HG03103 (cell line): ENCODE data around the gene TLR2.

ENCODE experiments used
- ATAC-seq: cut with Tn5 transposase; IDR thresholded peaks from one replicate; pipeline ENCODE4 v1.9.1; 2021; ENCODE audit warnings: low read depth; ENCODE audit not compliant: unreplicated experiment

The TLR2 gene, protein sequence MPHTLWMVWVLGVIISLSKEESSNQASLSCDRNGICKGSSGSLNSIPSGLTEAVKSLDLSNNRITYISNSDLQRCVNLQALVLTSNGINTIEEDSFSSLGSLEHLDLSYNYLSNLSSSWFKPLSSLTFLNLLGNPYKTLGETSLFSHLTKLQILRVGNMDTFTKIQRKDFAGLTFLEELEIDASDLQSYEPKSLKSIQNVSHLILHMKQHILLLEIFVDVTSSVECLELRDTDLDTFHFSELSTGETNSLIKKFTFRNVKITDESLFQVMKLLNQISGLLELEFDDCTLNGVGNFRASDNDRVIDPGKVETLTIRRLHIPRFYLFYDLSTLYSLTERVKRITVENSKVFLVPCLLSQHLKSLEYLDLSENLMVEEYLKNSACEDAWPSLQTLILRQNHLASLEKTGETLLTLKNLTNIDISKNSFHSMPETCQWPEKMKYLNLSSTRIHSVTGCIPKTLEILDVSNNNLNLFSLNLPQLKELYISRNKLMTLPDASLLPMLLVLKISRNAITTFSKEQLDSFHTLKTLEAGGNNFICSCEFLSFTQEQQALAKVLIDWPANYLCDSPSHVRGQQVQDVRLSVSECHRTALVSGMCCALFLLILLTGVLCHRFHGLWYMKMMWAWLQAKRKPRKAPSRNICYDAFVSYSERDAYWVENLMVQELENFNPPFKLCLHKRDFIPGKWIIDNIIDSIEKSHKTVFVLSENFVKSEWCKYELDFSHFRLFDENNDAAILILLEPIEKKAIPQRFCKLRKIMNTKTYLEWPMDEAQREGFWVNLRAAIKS

DNA sequence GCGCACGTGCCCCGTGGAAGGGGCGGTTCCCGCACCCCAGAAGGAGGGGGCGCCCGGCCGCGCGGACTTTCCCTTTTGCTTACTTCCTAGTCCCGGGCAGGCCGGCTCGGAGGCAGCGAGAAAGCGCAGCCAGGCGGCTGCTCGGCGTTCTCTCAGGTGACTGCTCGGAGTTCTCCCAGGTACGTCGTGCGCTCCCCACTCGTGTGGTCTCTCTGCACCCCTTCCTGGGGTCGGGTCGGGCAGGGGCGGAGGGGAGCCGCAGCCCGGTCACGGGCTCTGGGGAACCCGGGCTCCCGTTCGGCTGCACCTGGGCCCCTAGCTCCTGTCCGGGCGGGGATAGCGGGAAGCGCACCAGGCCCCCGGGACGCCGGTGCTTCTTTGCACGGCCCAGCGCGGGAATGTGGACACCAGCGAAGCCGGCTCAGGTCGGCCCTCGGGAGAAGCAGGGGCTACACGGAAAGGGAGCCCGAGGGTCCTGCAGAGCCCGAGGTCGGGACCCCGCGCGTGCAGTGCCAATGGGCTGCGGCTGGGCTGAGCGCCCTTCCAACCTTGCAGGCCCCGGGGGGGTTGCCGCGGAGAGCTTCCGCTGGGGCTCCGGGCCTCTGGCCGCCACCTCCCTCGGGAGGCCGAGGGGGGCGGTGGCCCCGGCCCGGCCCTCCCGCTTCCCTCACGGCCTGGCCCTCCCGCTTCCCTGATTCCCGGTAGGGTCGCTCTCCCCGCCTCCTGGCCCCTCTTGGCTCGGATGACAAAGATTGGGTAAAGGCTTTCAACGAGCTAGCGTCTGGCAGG is at the start of gene TLR2:
Gene TLR2 (plus strand): TSS at position 99 of the 789 bp plus-strand sequence. CDS start 18,628 bp downstream, outside the sequence.
- ATAC-seq, result peak; percentile 92

DNA sequence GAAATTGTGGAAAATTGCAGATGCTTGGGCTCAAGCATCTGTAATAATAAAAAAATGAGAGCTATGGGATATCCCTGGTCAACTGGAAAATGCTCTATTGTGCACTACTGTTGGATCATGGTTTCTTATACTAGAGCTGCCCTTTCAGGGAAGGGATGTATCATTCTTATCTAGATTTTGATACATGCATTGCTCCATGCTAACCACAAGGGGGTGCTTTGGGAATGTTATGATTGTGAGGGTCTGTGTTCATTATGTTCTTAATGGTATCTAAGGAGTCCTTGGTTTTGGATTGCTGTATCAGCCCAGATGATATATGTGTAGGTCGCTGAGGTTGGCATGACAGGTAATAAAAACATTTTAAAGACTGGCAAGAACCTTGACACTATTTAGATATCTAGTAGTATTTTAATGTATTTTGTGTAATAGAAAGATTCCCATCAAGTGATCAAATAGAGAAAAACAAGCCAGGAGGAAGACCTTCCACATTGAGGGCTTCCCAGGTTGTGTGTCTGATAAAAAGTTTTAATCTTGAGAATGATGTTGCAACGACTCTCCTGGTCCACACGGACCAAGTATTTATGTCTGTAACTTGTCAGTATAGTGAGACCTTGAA is 49.2 kb upstream of the TLR2 start:
- ATAC-seq, result no peak

DNA sequence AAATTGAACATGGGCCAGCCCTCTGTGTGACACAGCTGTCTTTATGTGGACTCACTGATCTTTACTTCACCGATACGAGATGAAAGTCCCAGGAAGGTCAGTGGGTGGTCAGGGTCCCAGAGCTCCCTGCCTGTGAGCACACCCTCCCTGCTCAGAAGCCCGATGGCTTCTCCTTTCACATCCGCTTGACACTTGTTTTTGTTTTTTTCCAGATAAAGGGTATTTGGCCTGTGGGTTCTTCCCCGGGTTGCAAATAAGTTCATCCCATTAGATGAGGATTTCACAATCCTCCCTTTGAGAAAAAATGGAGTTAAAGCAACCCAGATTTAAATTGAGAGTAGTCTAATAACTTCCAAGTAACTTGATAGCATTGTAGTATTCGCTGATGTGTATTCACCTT is 48.2 kb upstream of the TLR2 start:
- no peak for ATAC-seq

DNA sequence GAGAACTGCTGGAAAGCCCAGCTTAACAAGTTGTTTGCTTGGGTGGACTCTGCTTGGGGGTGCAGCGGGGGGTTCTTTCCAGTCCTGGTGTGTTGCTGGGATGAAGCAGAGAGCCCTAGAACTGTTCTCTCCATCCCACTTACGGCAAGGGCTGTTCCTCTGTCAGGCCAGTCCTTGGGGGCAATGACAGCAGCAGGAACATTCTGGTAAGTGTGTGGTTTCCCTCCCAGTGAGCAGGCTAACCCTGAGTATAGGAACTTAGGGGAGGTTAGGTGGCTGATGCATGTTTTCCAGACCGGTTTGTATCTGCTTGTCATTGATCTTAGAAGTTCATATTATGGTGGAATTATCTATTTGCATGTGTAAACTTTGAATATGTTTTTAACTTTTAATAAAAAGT is 46.9 kb upstream of the TLR2 start:
- no peak for ATAC-seq

DNA sequence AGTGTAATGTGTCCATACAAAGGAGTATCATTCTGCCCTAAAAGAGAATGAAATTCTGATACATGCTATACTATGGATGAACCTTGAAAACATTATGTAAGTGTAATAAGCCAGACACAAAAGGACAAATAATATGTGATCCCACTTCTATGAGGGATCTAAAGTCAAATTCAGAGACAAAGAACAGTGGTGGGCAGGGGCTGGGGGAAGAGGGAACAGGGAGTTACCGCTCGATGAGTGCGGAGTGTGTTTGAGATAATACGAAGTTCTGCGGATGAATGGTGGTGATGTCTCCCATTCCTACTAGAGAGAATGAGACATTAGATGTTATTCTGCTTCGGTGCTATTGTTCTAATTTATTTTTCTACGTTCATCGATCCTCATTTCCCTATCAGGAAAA is 46.1 kb upstream of the TLR2 start:
- no peak for ATAC-seq

DNA sequence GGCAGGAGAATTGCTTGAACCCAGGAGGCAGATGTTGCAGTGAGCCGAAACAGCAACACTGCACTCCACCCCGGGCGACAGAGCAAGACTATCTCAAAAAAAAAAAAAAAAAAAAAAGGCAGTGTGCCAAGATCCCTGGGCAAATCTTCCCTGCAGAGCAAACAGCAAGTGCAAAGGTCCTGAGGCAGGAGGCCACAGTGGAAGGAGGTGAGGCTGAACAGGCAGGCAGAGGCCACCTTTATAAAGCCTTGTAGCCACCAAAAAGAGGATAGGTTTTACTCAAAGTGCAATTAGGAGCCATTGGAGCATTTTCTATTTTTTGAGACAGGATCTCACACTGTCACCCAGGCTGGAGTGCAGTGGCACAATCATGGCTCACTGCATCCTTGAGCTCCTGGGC is 45.1 kb upstream of the TLR2 start:
- ATAC-seq, result no peak

DNA sequence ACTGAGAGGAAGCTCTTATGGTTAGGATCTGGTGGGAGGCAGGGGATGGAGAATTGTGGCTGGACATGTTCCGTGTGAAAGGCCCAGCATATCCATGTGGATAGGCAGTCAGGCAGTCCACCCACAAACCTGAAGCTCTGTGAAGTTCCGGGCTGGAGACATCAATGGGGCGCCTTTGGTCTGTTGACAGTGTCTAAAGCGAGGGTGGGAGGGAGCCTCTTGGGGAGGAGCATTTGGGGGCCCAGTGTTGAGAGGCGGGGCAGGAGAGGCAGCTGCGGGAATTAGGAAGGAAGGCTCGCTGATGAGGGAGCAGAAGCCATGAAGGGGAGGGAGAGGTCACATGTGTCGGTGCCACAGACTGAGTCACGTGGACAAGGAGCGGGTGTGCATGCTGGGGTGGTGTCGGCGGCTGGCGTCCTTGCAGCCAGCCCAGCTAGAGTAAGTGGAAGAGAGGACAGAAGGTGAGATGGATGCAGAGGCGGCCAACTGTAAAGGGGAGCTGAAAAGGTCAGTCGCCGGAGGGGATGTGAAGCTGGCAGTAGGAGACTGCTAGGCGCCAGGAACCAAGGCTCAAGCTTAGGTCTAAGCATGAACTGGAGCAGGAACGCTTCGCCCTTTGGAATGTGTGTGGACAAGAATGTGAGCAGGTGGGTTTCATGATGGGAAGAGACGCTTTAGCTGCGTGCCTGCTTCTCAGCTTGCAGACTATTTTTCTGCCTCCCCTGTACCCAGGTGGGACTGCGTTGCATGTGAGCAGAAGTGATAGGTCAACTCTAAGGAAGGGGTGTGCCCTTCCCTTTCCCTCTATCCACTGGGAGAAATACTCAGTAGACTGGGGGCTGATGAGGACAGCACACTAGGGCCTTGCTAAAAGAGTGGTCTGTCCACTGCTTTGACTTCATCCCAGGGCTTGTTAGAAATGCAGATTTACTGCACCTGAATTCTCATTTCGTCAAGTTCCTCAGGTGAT is 44.0 kb upstream of the TLR2 start:
- no peak for ATAC-seq

DNA sequence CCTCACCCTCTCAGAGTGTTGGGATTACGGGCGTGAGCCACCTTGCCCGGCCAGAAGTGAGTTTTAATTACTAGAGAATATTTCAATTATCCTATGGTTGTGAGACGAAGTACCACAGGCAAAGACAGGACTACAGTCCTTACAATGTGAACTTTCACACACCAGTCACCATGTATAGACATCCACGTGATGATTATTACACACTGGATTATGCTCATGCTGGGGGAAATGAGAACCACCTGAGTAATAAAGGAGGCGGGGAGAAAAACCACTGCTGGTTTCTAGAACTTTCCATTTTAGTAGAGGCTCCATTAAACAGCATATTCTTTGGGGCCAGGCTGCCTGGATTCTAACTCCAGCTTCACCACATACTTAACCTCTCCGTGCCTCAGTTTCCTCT is 42.5 kb upstream of the TLR2 start:
- ATAC-seq, result no peak

DNA sequence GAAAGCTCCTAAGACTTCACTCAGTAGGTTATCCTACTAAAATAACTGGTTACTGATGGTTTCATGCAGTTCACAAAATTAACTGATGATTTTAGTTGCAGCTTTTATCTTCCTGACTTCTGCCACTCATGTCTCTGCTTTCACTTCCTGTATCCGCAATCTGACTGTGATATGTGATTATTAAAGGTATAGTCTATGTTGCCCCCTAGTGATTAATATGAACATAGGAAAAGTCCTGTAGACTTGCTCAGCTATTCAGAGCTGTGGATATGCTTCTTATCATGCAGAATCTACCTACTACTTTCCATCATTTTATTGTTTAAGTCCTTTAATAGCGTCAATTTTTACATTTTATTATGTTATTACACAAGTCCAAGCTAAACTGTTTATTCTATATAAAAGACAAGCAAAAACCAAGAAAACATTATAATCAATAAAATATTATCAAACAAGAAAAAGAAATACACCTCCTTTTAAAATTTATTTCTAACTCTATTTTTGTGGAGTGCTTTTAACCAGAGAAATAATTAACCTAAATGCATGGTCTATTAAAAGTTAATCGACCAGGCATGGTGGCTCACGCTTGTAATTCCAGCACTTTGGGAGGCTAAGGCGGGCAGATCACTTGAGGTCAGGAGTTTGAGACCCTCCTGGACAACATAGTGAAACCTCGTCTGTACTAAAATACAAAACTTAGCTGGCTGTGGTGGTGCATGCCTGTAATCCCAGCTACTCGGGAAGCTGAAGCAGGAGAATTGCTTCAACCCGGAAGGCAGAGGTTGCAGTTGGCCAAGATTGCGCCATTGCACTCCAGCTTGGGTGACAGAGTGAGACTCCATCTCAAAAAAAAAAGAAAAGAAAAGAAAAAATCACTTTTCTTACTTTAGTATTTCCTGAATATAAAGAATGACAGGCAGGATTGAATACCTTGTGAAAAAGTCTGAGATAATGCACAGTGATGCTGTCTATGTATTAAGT is 40.4 kb upstream of the TLR2 start:
- ATAC-seq, result peak; percentile 88

DNA sequence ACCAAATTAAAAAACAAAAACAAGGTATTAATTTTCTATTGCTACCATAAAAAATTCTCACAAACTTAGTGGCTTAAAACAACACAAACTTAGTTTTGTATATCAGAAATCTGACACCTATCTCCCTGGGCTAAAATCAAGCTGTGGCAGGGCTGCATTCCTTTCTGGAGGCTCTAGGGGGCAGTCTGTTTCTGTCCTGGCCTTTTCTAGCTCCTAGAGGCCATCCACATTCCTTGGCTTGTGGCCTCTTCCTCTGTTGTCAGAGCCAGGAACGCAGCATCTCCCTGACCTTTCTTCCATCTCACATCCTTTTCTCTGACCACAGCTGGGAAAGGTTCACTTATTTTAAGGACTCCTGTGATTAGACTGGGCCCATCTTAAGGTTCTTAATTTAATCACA is 38.9 kb upstream of the TLR2 start:
- no peak for ATAC-seq

DNA sequence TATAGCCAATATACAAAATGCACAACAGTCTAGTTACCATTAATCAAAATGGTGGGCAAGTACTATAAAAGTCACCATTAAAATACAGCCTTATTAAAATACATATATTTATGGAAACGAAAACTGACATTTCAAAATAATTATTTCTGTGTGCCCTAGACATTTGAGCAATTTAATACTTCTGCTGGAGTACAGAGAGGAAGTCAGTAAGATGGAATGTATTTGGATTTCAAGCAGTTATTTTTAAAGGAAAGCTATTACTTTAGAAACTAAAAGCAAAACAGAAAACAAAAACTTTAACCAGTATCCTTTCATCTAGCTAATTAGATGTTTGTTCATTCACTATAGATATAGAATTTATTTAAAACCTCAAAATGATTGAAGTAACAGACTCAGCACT is 37.8 kb upstream of the TLR2 start:
- no peak for ATAC-seq

DNA sequence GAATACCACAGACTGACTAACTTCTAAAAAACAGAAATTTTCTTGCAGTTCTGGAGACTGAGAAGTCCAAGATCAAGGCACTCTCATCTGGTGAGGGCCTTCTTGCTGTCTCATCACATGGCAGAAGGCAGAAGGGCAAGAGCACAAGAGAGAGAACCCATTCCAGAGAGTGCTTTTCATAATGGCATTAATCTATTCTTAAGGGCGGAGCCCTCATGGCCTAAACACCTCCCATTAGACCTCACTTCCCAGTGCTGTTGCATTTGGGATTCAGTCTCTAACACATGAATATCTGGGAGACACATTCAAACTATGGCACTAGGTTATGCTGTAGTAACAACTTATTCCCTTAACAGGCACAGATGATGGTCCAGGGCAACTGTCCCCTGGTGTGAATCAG is 37.1 kb upstream of the TLR2 start:
- ATAC-seq, result no peak

DNA sequence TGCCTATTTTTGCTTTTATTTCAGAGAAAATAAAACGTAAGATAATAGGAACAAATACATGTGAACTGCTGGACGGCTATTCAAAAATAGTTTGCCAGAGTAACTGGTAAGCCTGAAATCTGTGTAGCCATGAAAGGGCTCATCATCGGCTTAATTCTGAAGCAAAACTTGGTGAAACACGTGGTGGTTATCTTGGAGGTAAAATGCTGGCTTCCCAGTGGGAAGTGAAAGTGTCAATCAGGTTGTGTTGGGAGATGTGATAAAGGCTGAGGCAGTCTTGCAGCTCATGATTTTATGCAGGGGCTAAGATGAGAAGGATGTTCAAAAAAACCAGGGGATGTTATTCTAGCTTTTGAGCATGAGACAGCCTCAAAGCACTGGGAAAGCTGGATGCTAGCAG is 36.1 kb upstream of the TLR2 start:
- ATAC-seq, result no peak

DNA sequence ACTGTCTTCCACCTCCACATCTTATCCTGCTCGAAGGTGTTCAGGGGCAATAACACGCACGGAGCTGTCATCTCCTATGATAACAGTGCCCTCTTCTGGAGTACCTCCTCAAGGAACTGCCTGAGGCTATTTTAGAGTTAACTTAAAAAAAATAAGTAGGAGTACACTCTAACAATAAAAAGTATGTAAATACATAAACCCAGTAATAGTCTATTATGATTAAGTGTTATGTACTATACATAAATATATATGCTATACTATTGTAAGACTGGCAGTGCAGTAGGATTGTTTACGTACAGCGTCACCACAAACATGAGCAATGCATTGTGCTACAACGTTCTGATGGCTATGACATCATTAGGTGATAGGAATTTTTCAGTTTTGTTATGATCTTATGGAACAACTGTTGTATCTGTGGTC is 34.5 kb upstream of the TLR2 start:
- ATAC-seq, result no peak

DNA sequence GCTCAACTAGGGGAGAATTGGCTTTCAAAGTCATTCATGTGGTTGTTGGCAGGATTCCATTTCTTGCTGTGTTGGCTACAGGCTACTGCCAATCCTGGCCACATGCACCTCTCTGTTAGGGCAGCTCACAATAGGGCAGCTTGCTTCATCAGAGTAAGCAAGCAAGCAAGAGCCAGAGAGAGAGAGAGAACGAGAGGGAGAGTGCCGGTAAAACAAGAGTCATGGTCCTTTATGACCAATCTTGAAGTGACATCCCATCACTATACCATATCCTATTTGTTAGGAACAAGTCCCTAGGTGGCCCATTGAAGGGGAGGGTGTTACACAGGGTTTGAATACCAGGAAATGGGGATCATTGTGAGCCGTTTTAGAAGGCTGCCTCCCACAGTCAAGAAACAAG is 33.0 kb upstream of the TLR2 start:
- ATAC-seq, result no peak

DNA sequence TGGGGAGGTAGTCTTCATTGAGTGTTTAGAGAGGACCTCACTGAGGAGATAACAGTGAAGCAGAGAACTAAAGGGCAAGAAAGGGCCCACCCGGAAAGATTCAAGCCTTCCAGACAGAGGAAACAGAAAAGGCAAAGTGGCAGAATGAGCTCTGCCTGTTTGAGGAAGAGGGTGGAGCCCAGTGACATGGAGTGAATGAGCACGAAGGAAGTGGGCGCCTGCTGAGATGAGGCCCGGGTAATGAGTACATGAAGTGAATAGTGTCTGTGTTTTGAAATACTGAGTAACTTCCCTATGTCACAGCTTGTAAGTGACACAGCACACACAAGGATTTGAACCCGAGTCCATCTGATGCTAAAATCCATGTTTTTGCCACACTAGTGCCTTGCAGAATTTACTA is 32.5 kb upstream of the TLR2 start:
- no peak for ATAC-seq

DNA sequence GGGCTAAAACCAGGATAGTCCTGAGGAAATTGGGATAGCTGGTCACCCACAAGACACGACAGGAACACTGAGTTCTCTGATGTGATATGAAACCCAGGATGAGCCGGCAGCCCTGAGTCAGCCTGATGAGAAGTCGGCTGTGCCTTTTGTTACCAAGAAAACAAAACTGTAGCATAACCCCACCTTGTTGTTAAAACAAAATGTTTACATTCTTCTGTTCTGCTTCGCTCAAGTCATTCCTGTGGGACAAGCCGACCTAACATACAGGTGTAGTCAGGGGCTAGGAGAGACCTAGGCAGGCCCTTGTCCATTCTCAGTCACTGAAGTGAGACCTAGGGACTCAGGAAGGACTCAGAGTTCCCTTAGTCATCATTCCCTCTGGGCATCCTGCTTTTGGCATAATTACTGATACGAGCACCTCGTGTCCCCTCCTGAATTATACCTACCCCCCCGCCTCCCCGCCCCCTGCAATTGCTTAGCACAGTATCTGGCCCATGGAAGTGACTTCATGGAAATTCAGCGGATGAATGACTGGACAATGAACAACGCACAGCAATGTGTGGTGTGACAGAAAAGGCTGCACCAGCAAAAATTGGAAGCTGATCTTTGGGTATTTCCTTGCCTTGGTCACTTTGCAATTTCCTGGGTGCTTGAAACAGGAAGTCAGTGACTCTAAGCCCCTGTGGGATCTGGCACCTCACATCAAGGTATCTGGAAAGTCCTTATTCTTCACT is 31.9 kb upstream of the TLR2 start:
- ATAC-seq, result no peak

DNA sequence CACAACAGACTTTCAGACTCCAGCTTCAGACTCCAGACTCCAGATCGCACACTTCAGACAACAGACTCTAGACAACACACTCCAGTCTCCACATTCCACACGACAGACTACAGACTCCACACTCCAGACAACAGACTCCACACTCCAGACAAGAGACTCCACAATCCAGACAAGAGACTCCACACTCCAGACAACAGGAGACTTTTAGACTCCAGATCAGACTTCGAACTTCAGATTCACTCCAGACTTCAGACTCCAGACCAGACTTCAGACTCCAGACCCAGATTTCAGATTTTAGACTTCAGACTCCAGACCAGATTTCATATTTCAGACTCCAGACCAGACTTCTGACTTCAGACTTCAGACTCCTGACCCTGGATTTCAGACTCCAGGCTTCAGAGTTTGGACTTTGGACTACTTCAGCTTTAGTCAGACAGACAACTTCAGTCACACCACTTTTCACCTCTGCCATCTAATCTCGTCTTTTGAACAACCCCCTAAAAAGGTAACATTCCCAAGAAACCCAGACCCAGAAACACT is 29.0 kb upstream of the TLR2 start:
- no peak for ATAC-seq
